Brain microvascular endothelial cell (primary cell): Measurements from ENCODE around the gene LTBP1.

Experiments used
- DNase-seq: peaks from one replicate; pipeline ENCODE4 v3.0.0-alpha.2; 2020
- H3K27ac ChIP-seq: fragments of 250-450 bp; sonication (Bioruptor Pico); 2 replicates; pipeline ENCODE4 v1.5.1; 2020; ENCODE audit warnings: mild to moderate bottlenecking, moderate library complexity
- H3K27me3 ChIP-seq: fragments of 250-450 bp; sonication (Bioruptor Pico); replicated peaks from 2 replicates; pipeline ENCODE4 v1.5.1; 2020; ENCODE audit warnings: mild to moderate bottlenecking
- H3K36me3 ChIP-seq: fragments of 250-450 bp; sonication (Bioruptor Pico); replicated peaks from 2 replicates; pipeline ENCODE4 v1.5.1; 2020; ENCODE audit warnings: mild to moderate bottlenecking
- H3K4me3 ChIP-seq: 2 replicates; pipeline ENCODE4 v1.5.1; 2011; ENCODE audit warnings: low read depth, mild to moderate bottlenecking, control low read depth, low read length, moderate library complexity
- CTCF ChIP-seq: IDR thresholded peaks from 2 replicates; pipeline ENCODE4 v1.5.1; 2011; ENCODE audit warnings: low read depth, mild to moderate bottlenecking, moderate library complexity, low read length, control low read depth, inconsistent platforms; ENCODE audit errors: missing control alignments
- in situ Hi-C: cut with HindIII; loops from 2 replicates; pipeline ENCODE4 v1.10.0; 2017; ENCODE audit warnings: low sequenced_read_pairs, low pct_ligation_motif_present

Gene LTBP1

GRCh38 chr2:33069894-33070651, 123.3 kb downstream of the LTBP1 start:
- no peaks in the 10 kb centered on the region for H3K27me3 ChIP-seq
- peak; percentile 100 for DNase-seq
- no peak for TF ChIP-seq CTCF
- in situ Hi-C loops = no loop called here
- H3K36me3 ChIP-seq = no peaks in the 10 kb centered on the region
- H3K4me3 ChIP-seq = no peak overlapping the region
- H3K27ac ChIP-seq = peak overlapping the region; percentile 78

GRCh38 chr2:33071591-33071990, 124.8 kb downstream of the LTBP1 start:
- TF ChIP-seq CTCF = no peak
- Histone ChIP-seq H3K27ac (no peak overlapping the region), H3K4me3 (no peak overlapping the region), H3K36me3 (no peaks in the 10 kb centered on the region), H3K27me3 (no peaks in the 10 kb centered on the region)
- no peak for DNase-seq
- in situ Hi-C loops = no loop called here

GRCh38 chr2:33072614-33073013, 125.9 kb downstream of the LTBP1 start:
- in situ Hi-C loops = no loop called here
- no peaks in the 10 kb centered on the region for H3K36me3 ChIP-seq
- H3K27ac ChIP-seq = peak overlapping the region; percentile 25
- DNase-seq = no peak
- TF ChIP-seq CTCF = no peak
- no peaks in the 10 kb centered on the region for H3K27me3 ChIP-seq
- no peak overlapping the region for H3K4me3 ChIP-seq

GRCh38 chr2:33073018-33073417, 126.3 kb downstream of the LTBP1 start:
- no peak for TF ChIP-seq CTCF
- Histone ChIP-seq H3K36me3 (no peaks in the 10 kb centered on the region), H3K27ac (peak overlapping the region; percentile 25), H3K27me3 (no peaks in the 10 kb centered on the region), H3K4me3 (no peak overlapping the region)
- in situ Hi-C loops = no loop called here
- DNase-seq = no peak

GRCh38 chr2:33074197-33074596, 127.4 kb downstream of the LTBP1 start:
- TF ChIP-seq CTCF = no peak
- Histone ChIP-seq H3K36me3 (no peaks in the 10 kb centered on the region), H3K27me3 (no peaks in the 10 kb centered on the region), H3K27ac (no peak overlapping the region), H3K4me3 (no peak overlapping the region)
- in situ Hi-C loops = no loop called here
- DNase-seq = no peak

- no peak overlapping the region for H3K27ac ChIP-seq
- no peaks in the 10 kb centered on the region for H3K36me3 ChIP-seq
- TF ChIP-seq CTCF = no peak
- H3K4me3 ChIP-seq = no peak overlapping the region
- DNase-seq = no peak
- H3K27me3 ChIP-seq = no peaks in the 10 kb centered on the region
- in situ Hi-C loops = no loop called here
Measured at GRCh38 chr2:33077311-33077710, 130.6 kb downstream of the LTBP1 start.
